ENCODE measurements around the gene SLC7A10.

Gene SLC7A10

DNA sequence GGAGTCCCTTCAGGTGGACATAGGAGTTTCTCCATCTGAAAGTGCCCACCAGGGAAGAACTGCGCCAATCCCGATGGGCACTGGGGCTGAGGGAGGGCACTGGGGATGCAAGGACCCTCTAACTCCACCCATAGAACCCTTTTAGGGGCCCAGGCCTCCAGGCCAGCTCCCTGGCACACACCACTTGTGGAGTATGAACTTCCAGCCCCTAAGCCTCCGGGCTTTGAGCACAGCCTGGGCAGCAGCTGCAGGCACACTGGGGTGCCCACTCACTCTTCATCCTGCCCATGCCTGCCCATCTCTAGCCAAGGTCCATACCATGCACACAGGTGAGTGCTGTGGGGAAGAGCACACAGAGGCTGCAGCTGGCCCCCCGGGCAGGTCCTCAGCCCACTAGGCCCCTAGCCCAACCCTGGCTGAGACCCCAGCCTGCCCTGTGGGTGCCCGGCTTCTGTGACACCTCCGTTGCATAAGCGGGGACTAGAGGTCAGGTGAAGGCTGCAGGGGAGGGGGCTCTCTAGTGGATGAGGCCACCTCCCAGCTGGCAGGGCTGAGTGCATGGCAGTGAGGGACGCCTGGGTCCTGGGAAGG lies 14.6 kb upstream of the SLC7A10 start:
- TF ChIP-seq, protein P1, sequence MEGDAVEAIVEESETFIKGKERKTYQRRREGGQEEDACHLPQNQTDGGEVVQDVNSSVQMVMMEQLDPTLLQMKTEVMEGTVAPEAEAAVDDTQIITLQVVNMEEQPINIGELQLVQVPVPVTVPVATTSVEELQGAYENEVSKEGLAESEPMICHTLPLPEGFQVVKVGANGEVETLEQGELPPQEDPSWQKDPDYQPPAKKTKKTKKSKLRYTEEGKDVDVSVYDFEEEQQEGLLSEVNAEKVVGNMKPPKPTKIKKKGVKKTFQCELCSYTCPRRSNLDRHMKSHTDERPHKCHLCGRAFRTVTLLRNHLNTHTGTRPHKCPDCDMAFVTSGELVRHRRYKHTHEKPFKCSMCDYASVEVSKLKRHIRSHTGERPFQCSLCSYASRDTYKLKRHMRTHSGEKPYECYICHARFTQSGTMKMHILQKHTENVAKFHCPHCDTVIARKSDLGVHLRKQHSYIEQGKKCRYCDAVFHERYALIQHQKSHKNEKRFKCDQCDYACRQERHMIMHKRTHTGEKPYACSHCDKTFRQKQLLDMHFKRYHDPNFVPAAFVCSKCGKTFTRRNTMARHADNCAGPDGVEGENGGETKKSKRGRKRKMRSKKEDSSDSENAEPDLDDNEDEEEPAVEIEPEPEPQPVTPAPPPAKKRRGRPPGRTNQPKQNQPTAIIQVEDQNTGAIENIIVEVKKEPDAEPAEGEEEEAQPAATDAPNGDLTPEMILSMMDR (IDR thresholded peaks at IDR 0.05; ENCODE audit: low read depth, low read length), result no peak
- H3K4me3 ChIP-seq (ENCODE audit: low read depth, low read length), result no peak overlapping the region
- DNase-seq (ENCODE audit: low read depth, low spot score), result no peak
- in situ Hi-C loops (cut with HindIII; ENCODE audit: low sequenced_read_pairs), result no loop called here

DNA sequence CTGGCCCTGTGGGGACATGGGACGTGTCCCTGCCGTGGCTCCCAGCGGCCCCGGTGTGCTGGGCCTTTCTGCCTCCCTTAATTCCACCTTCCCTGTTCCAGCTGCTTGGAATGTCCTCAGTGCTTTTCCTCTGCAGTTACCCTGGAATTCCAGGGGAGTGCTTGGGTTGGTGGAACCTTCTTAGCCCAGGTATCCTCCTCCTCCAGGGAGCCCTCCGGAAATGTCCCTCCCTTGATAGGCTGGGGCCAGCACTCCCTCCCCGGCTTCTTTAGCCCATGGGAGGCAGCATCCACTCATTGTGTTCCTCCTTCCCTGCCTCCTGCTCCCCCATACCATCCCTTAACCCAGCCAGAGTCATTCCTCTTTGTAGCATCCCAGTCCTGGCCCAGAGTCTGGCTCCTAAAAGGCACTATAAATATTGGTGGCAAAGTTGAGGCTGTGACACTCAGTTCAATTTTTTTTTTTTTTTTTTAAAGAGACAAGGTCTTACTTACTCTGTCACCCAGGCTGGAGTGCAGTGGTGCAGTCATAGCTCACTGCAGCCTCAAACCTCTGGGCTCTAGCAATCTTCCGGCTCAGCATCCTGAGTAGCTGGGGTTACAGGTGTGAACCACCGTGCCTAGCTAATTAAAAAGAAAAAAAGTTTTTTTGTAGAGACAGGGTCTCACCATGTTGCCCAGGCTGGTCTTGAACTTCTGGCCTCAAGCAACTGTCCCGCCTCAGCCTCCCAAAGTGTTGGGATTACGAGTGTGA lies 13.7 kb upstream of the SLC7A10 start:
- in situ Hi-C loops (cut with HindIII; ENCODE audit: low sequenced_read_pairs), result no loop called here
- DNase-seq (ENCODE audit: low read depth, low spot score), result no peak
- H3K4me3 ChIP-seq (ENCODE audit: low read depth, low read length), result no peak overlapping the region
- TF ChIP-seq, protein P1 (IDR thresholded peaks at IDR 0.05; ENCODE audit: low read depth, low read length), result no peak

DNA sequence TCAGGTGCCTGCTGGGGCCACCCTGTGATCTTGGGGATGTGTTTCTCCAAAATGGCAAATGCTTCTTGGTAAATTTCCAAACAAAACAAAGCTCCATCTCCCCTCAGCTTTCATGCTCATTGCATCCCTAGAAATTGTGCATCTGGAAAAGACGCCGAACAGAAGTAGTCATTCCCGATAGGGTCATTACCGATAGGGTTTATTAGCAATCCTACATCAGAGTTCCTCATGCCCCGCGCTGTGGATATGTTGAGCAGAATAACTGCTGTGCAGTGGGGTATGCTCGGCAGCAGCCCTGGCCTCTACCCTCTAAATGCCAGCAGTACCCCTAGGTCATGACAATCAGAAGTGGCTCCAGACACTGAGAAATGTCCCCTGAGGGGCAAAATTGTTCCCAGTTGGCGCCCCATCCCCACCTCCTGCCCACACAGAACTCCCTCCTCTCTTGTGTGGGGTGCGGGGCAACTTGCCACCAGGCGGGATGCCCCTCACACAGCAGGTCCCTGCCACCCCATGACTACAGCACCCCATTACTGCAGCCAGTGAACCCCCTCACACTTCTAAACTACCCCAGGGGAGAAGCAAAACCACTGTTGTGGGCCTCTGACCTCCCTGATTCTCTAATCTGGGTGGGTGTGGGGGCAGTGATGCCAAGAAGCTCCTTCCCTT lies 13.0 kb upstream of the SLC7A10 start:
- in situ Hi-C loops (cut with HindIII; ENCODE audit: low sequenced_read_pairs), result no loop called here
- DNase-seq (ENCODE audit: low read depth, low spot score), result no peak
- H3K4me3 ChIP-seq (ENCODE audit: low read depth, low read length), result no peak overlapping the region
- TF ChIP-seq, protein P1 (IDR thresholded peaks at IDR 0.05; ENCODE audit: low read depth, low read length), result no peak

DNA sequence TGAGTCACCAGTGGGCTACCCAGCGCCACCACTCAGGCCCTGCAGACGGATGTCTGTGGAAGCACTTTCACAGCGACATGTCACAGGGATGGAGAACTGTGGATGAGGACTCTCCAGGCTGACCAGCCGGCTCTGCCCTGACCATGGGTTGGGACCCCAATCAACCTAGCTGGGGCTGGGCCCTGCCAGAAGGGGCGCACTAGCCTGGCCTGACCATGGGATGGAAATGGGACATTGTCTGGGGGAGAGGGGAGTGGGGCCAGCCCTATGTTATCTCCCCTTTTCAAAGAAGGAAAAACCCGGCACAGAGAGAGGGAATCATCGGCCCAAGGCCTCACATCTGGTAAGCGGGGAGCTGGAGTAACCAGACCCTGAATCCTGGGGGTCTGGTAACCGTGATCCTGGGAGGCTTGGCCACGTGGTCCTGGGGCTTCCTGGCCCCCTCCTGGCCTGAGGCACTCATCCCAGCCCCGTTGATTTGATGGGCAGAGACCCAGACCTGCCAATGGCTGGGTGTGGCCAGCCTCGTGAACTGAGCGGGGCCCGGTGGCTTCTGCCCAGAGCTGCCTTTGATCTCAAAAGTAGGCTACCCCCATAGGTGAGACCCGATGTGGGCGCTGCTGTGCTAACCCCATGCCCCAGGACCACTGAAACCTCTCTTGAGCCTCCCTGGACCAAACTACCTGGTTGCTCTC lies 11.2 kb upstream of the SLC7A10 start:
- TF ChIP-seq, protein P1 (IDR thresholded peaks at IDR 0.05; ENCODE audit: low read depth, low read length), result no peak

DNA sequence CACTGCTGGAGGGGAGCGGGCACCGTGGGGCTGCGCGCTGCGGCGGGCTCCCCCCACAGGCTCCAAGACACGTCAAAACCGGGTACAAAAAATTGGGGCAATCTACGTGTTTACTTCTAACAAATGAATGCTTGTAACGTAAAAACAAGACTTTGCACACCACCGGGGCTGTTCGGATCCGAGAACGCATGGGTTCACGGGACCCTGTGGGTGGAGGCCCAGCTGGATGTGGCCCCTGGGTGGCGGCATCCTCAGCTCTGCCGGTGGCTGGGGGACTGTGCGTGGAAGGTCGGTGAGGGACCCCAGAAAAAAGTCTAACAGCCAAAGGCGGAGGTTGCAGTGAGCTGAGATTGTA lies 10.3 kb upstream of the SLC7A10 start:
- H3K4me3 ChIP-seq (ENCODE audit: low read depth, low read length), result no peak overlapping the region
- TF ChIP-seq, protein P1 (IDR thresholded peaks at IDR 0.05; ENCODE audit: low read depth, low read length), result no peak
- DNase-seq (ENCODE audit: low read depth, low spot score), result no peak
- in situ Hi-C loops (cut with HindIII; ENCODE audit: low sequenced_read_pairs), result no loop called here

More for the DNA sequence above, 11.2 kb upstream of the SLC7A10 start:
- DNase-seq (ENCODE audit: low read depth, low spot score), result no peak
- in situ Hi-C loops (cut with HindIII; ENCODE audit: low sequenced_read_pairs), result no loop called here
- no peak overlapping the region for H3K4me3 ChIP-seq (ENCODE audit: low read depth, low read length)

DNA sequence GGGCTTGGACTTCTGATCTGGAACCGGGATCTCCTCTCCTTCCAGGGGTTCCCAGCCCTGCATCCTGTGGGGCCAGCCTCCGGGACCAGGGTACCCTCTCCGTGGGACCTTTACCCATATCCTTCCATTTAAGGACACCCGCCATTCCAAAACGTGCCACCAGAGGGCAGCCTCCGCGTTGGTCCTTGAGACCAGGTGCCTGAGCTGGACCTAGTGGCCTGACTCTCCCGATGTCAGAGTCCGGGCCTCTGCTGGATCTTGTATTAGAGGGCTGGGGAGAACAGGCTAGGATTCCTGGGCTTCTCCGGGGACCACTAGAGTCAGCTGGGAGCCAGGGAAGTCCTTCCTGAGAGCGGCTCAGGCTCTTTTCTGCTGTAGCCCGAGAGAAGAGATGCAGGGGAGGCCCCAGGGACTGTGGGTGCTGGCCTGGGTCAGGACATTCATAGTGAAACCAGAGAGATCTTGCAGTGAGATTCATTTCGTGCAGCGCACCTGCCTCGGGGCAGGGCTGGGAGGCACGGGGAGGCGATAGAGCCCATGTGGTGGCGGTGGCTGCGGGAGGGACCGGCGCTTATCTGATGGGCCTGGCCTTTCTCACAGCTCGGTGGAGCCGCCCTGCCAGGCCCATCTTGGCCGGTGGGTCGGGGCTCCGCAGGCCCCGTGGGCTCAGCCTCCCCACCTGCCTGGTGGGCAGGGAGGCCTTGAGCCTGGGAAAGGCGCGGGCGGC lies 9.8 kb upstream of the SLC7A10 start:
- TF ChIP-seq, protein P1 (IDR thresholded peaks at IDR 0.05; ENCODE audit: low read depth, low read length), result peak; percentile 94
- in situ Hi-C loops (cut with HindIII; ENCODE audit: low sequenced_read_pairs), result no loop called here
- peak; percentile 62 for DNase-seq (ENCODE audit: low read depth, low spot score)

More for the DNA sequence above, 9.8 kb upstream of the SLC7A10 start:
- H3K4me3 ChIP-seq (ENCODE audit: low read depth, low read length), result no peak overlapping the region

All from astrocyte of the spinal cord (primary cell).